Hematopoietic multipotent progenitor cell treated with erythropoietin and hydrocortisone succinate and interleukin-3 and kit ligand, for 6 days (in vitro differentiated cells): ENCODE measurements around the gene NR2C1.

ENCODE experiments used
- DNase-seq: peaks from one replicate; pipeline ENCODE4 v3.0.0-alpha.2; 2015

Gene NR2C1

GRCh38 chr12:95083471-95083870, 10.1 kb upstream of the NR2C1 start:
- no peak for DNase-seq

- no peak for DNase-seq
Observed at GRCh38 chr12:95077341-95077740, 3.9 kb upstream of the NR2C1 start.

- no peak for DNase-seq
Observed at GRCh38 chr12:95074766-95075165, 1.3 kb upstream of the NR2C1 start.

GRCh38 chr12:95073698-95074520, 491 bp upstream of the NR2C1 start:
- DNase-seq: no peak

GRCh38 chr12:95070378-95070777, 3.0 kb downstream of the NR2C1 start:
- DNase-seq: no peak

- no peak for DNase-seq
Observed at GRCh38 chr12:95066091-95066855, 7.1 kb downstream of the NR2C1 start.

GRCh38 chr12:95060951-95061350, 12.5 kb downstream of the NR2C1 start:
- no peak for DNase-seq

GRCh38 chr12:95059984-95060383, 13.4 kb downstream of the NR2C1 start:
- no peak for DNase-seq

- DNase-seq: no peak
Observed at GRCh38 chr12:95057424-95057823, 16.0 kb downstream of the NR2C1 start.

- DNase-seq: no peak
Observed at GRCh38 chr12:95055057-95055456, 18.4 kb downstream of the NR2C1 start.

- peak; percentile 9 for DNase-seq
Observed at GRCh38 chr12:95054206-95054605, 19.2 kb downstream of the NR2C1 start.

GRCh38 chr12:95051241-95051640, 22.2 kb downstream of the NR2C1 start:
- DNase-seq: peak; percentile 5

GRCh38 chr12:95037906-95038305, 35.5 kb downstream of the NR2C1 start:
- no peak for DNase-seq

- no peak for DNase-seq
Observed at GRCh38 chr12:95034750-95035149, 38.7 kb downstream of the NR2C1 start.

- no peak for DNase-seq
Observed at GRCh38 chr12:95022477-95022876, 50.9 kb downstream of the NR2C1 start.

GRCh38 chr12:95017482-95017881, 55.9 kb downstream of the NR2C1 start:
- no peak for DNase-seq

GRCh38 chr12:95016120-95016519, 57.3 kb downstream of the NR2C1 start:
- no peak for DNase-seq

GRCh38 chr12:95014554-95014953, 58.9 kb downstream of the NR2C1 start:
- no peak for DNase-seq

- no peak for DNase-seq
Observed at GRCh38 chr12:95006206-95006605, 67.2 kb downstream of the NR2C1 start.

GRCh38 chr12:95004610-95005009, 68.8 kb downstream of the NR2C1 start:
- DNase-seq: peak; percentile 58

GRCh38 chr12:95003921-95004272, 69.5 kb downstream of the NR2C1 start:
- DNase-seq: no peak

- peak; percentile 99 for DNase-seq
Observed at GRCh38 chr12:95003213-95003920, 70.1 kb downstream of the NR2C1 start, which contains the start of gene NDUFA12. TSS of gene NDUFA12 (minus strand) at chr12:95003697. CDS start at chr12:95003680, 17 bp downstream.

- DNase-seq: peak; percentile 14
Observed at GRCh38 chr12:95002754-95003153, 70.7 kb downstream of the NR2C1 start.

GRCh38 chr12:94998326-94998725, 75.1 kb downstream of the NR2C1 start:
- DNase-seq: peak; percentile 24
